Measurements from ENCODE around the gene LIMS2.

The LIMS2 gene

DNA sequence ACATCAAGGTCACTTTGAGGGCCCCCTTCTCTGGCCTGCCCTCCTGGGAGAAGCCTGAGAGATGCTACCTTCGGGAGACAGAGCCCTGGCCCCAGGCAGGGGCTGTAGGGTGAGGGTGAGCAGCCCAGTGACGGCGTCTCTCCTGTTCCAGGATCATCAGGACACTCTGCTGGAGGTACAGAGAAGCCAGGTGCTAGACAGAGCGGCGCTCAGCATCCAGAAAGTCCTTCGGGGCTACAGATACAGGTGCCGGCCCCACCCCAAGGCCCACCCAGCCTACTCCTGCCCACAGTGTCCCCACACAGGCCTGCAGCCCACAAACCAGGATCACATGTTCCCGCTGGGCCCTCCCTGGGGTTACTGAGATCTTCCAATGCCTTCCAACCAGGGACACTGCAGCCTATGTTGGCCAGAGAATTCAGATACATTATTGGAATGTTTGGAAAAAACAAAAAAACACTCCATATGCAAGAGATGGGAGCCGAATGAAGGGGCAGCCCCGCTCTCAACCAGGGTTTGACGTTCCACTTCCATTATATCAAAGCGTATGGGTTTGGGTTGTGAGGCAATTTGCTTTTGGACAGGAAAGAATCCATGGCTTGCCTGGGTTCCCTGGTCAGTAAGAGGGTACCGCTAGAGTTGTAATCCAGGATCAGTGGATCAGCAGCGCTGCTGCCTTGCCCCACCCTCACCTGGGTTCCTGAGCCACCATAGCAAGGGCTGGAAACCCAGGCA lies 78.9 kb downstream of the LIMS2 start:
- no peak for DNase-seq

DNA sequence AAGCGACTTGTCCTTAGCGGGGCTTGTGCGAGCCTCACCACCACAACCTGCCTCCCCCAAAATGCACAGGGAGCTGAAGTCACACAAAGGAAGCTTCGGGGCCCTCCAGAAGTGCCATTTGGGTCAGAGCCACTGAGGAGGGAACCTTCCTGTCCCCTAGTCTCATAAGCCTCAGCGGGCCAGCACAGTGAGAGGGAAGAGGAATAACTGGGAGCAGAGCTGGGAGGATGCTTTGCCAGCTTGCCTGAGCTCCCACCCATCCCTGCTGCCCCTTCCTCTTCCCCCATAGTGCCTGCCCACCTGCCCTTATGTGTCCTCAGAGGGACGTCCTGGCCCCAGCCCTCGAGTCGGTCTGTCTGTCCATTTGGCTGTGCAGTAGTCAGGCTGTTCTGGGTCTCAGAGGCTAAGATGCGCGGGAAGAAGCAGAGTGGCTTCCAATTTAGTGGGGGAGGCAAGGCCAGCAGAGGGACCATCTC lies 81.2 kb downstream of the LIMS2 start:
- no peak for DNase-seq

DNA sequence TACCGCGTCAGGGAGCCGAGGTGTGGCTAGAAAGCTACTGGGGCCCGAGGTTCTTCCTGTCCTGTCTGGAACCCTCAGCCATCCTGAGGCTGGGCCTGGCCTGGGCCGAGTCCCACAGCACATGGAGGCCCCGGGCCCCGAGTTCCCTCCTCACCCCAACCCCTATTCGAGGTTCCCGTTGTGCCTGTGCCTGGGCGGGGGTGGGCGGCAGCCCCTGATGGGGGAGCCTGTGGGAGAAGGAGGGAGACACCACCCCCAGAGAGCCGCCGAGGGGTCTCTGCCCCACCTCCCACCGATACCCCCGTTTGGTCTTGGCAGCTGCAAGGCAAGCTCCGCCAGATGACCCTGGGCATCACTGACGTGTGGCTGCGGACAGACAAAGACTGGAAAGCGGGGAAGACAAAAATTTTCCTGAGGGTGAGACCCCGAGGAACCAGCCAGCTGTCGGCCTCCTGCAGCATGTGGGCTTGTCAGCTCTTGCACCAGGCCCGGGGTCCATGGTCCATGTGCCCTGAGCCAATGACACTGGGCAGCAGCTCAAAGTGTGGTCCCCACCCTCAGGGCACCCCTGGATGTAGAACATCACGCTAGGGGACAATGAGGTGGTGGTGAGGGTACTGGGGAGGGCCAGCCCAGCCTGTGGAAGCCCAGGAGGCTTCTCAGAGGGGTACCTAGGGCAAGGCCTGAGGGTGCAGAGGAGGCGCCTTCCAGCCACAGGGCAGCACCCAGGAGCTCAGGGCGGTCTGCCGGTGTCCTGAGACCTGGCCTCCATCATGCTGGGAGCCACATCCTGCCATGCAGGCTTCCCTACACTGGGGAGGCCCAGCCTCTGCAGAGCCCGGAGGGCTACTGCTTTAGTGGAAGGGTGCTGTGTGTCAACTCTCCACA lies 81.9 kb downstream of the LIMS2 start:
- DNase-seq = no peak

DNA sequence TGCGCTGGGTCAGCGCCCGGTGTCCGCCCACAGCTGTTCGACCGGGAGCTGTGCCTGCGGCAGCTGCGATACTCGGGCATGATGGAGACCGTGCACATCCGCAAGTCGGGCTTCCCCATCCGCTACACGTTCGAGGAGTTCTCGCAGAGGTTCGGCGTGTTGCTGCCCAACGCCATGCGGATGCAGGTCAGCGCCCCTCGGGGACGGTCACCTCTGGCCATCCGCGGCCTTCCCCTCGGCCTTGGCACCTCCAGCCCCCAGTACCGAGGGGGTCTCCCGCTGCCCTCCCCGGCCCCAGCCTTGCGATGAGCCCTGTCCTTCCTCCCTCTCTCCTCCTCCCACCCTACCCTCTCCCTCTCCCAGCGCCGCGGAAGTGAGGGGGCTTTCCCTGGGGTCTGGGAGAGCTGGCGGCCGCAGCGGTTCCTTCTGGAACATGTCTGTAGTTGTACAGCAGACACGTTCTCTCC lies 82.5 kb downstream of the LIMS2 start:
- DNase-seq = no peak

DNA sequence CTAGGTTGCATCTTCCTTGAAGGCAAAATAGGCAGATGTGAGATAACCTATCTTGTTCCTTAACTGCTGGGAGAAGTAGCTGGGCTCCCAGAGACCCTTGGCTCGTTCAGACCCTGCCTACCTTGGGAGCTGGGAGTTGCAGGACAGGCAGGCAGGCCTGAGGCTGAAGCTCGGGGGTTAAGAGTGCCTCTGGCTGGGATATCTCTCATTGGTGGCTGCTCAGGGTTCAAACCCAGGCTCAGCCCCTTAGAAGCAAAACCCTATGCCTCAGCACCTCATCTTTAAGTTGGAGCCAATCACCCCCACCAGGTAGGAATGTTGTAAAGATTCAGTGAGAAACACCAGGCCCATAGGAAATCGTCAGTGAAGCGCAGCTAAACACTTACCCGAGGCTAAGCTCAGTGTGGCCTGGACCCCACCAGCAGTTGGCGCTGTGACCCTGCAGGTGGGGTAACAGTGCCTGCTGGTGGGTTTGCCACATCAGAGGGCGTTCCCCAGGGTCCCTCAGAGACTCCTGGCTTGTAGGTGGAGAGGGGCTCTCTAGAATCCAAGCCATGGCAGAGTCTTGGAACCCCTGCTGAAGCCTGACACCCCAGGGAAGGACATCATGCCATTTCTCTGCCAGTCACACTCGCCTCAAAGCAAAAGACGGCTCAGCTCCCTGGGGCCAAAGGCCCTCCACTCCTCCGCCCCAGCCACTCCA lies 84.0 kb downstream of the LIMS2 start:
- peak in 3 of 4 experiments; percentile 34 to 70 (median 46) for DNase-seq

DNA sequence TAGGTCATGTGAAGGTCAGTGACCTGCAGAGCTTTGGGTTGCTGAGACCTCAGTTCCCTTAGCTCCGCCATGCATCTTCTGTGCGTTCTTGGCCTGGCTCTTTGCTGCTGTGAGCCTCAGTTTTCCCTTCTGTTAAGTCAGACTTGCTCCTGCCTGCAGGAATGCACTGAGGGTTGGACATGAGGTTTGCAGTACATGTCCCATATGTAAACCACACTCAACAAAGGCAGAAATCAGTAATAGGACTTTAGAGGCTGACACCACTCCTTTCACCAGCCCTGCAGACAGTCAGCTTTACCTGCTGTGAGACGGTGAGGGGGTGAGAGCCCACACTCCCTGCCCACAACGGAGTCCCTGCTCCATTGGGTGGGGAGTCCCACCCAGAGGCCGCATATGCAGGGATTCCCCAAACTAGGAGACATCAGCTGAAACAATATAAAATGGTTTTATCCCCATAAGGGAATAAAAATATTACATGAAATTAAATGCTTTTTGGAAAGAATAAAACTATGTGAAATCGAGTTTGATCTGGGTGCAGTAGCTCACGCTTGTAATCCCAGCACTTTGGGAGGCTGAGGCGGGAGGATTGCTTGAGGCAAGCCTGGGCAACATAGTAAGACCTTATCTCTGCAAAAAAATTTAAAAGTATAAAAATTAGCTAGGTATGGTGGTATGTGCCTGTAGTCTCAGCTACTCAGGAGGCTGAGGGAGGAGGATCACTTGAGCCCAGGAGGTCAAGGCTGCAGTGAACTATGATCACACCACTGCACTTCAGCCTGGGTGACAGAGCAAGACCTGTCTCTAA lies 84.7 kb downstream of the LIMS2 start:
- DNase-seq = no peak

DNA sequence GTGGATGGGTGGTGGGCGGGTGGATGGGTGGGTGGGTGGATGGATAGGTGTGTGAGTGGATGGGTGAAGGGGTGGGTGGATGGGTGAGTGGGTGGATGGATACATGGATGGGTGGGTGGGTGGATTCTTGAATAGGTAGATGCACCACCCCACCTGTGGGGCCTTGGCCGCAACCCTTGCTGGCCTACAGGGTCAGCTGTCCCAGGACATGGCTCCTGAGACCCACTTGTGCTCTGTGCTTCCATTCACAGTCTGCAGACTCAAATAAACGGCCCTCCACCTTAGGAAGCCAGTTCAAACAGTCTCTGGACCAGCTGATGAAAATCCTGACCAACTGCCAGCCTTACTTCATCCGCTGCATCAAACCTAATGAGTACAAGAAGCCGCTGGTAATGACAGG lies 85.5 kb downstream of the LIMS2 start:
- DNase-seq = no peak

DNA sequence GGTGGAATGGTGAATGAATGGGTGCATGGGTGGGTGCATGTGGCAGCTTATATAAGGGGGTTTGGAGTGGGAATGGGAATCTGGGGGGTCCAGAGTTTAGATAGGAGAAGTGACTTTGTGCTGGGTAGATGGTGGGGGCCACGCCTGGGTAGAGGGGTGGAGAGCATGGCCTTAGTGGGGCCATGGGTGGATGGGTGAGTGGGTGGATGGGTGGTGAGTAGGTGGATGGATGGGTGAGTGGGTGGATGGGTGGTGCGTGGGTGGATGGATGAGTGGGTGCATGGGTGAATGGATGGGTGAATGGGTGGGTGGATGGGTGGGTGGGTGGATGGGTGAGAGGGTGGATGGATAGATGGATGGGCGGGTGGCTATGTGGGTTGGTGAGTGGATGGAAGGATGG lies 86.0 kb downstream of the LIMS2 start:
- no peak for DNase-seq
